HEK293 (cell line): ENCODE data around the gene PAPOLG.

Experiments used
- ZNF510 ChIP-seq: fragments of 450-650 bp; formaldehyde crosslinking; IDR thresholded peaks from 2 replicates; pipeline ENCODE4 v1.5.1; 2018; ENCODE audit warnings: mild to moderate bottlenecking, missing genetic modification characterization, missing biosample characterization; ENCODE audit not compliant: insufficient replicate concordance
- ZNF670 ChIP-seq: fragments of 450-650 bp; formaldehyde crosslinking; IDR thresholded peaks from 2 replicates; pipeline ENCODE4 v1.5.1; 2016; ENCODE audit warnings: missing biosample characterization, missing genetic modification characterization, low read depth
- ZNF776 ChIP-seq: fragments of 450-650 bp; formaldehyde crosslinking; IDR thresholded peaks from 2 replicates; pipeline ENCODE4 v1.5.0; 2017; ENCODE audit warnings: missing biosample characterization, missing genetic modification characterization, borderline replicate concordance
- TF ChIP-seq, protein P1 (sequence below): fragments of 450-650 bp; formaldehyde crosslinking; IDR thresholded peaks from 2 replicates; pipeline ENCODE4 v1.5.1; 2016; ENCODE audit warnings: missing biosample characterization, missing genetic modification characterization
- TF ChIP-seq, protein P2 (sequence below): fragments of 450-650 bp; formaldehyde crosslinking; IDR thresholded peaks from 2 replicates; pipeline ENCODE4 v1.5.1; 2016; ENCODE audit warnings: missing biosample characterization, missing genetic modification characterization
- TF ChIP-seq, protein P3 (sequence below): fragments of 450-650 bp; formaldehyde crosslinking; optimal IDR thresholded peaks from 2 replicates; pipeline ENCODE3; 2016; ENCODE audit warnings: missing biosample characterization, mild to moderate bottlenecking, missing genetic modification characterization

DNA sequence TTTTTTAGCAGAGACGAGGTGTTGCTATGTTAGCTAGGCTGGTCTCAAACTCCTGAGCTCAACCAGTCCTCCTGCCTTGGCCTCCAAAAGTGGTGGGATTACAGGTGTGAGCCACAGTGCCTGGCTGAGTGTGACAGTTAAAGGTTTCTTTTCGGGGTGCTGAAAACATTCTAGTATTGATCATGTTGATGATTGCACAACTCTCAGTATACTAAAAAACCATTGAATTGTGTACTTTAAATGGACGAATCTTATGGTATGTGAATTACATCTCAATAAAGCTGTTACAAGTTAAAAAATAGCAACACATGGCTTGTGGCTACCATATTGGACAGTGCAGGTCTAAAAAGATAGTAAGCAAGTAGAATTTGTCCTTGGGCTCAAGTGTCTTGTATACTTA is 22.3 kb downstream of the PAPOLG start:
- TF ChIP-seq, protein P1, sequence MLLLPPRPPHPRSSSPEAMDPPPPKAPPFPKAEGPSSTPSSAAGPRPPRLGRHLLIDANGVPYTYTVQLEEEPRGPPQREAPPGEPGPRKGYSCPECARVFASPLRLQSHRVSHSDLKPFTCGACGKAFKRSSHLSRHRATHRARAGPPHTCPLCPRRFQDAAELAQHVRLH (tag by site-specific recombination) = no peak
- no peak for TF ChIP-seq ZNF670
- no peak for TF ChIP-seq ZNF510 (tag by site-specific recombination)
- TF ChIP-seq ZNF776 = no peak
- TF ChIP-seq, protein P2, sequence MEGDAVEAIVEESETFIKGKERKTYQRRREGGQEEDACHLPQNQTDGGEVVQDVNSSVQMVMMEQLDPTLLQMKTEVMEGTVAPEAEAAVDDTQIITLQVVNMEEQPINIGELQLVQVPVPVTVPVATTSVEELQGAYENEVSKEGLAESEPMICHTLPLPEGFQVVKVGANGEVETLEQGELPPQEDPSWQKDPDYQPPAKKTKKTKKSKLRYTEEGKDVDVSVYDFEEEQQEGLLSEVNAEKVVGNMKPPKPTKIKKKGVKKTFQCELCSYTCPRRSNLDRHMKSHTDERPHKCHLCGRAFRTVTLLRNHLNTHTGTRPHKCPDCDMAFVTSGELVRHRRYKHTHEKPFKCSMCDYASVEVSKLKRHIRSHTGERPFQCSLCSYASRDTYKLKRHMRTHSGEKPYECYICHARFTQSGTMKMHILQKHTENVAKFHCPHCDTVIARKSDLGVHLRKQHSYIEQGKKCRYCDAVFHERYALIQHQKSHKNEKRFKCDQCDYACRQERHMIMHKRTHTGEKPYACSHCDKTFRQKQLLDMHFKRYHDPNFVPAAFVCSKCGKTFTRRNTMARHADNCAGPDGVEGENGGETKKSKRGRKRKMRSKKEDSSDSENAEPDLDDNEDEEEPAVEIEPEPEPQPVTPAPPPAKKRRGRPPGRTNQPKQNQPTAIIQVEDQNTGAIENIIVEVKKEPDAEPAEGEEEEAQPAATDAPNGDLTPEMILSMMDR (tag by site-specific recombination) = no peak
- TF ChIP-seq, protein P3, sequence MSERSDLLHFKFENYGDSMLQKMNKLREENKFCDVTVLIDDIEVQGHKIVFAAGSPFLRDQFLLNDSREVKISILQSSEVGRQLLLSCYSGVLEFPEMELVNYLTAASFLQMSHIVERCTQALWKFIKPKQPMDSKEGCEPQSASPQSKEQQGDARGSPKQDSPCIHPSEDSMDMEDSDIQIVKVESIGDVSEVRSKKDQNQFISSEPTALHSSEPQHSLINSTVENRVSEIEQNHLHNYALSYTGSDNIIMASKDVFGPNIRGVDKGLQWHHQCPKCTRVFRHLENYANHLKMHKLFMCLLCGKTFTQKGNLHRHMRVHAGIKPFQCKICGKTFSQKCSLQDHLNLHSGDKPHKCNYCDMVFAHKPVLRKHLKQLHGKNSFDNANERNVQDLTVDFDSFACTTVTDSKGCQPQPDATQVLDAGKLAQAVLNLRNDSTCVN (tag by site-specific recombination) = no peak
